HG03139 (cell line): Measurements from ENCODE around the gene CAMP.
"Not testable (repeated sequence)": the region's sequence is repeated elsewhere in the genome, so short reads cannot be mapped to it uniquely, and the experiment has no call there.

Source experiments
- ATAC-seq: cut with Tn5 transposase; IDR thresholded peaks from one replicate; pipeline ENCODE4 v1.9.1; 2021; ENCODE audit not compliant: unreplicated experiment

The CAMP gene, protein sequence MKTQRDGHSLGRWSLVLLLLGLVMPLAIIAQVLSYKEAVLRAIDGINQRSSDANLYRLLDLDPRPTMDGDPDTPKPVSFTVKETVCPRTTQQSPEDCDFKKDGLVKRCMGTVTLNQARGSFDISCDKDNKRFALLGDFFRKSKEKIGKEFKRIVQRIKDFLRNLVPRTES

DNA sequence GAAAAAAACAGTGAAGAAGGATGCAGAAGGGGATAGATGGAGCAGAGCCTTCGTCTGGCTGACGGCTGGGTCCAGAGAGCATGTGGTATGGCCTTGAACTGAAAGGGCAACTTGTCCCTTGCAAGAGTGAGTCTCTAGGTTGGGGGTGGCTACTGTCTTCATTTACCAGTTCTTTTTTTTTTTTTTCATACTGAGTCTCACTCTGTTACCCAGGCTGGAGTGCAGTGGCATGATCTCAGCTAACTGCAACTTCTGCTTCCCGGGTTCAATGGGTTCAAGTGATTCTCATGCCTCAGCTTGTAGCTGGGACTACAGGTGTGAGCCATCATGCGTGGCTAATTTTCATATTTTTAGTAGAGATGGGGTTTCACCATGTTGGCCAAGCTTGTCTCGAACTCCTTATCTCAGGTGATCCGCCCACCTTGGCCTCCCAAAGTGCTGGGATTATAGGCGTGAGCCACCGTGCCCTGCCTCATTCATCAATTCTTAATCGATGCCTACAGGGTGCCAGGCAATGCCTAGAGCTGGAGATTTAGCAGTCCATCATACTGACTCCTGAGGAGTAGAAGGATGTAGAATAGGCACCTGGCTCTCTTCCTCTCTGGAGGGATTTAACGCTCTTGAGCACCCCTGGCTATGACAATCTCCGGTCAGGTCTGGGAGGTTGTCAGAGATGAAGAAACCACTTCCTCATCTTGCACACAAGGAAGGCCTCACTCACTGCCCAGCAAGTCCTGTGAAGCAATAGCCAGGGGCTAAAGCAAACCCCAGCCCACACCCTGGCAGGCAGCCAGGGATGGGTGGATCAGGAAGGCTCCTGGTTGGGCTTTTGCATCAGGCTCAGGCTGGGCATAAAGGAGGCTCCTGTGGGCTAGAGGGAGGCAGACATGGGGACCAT lies at the start of gene CAMP:
Gene CAMP, plus strand, starts transcription at position 880 of the 898 bp plus-strand sequence. Its CDS starts 17 bp downstream, at position 897.
- ATAC-seq: no peak

DNA sequence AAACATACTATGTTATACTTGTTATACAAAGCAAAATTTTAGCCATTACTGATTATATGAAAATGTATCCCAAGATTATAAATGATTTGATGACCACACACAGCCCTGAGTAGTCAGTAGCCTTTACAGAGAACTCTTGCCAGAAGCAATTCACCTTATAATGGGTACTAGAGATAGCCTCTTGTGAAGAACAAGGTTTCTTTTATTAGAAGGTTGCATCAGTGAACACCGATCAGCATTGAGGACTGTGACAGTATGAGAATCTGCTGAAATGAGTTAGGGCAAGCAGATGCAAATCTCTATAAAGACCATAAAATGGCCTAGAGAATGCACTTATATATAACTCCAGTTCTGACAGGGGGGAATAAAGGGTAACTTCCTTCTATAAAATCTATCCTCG lies 45.2 kb upstream of the CAMP start:
- ATAC-seq: no peak

DNA sequence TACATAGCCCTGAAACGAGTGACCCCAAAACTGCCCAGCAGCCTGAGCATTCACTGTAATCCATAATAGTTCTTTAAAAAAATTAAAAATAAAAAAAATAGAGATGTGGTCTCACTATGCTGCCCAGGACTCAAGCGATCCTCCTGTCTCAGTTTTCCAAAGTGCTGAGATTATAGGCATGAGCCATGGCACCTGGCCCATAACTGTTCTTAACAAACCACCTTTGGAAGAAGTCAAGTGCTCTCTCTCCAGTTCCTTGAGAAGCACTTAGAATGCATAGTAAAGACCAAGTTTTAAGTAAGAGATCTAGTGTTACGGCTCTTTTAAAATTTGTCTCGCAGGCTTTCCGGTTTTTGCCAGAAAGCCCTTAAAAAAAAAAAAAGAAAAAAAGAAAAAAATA lies 43.3 kb upstream of the CAMP start:
- ATAC-seq: no peak

DNA sequence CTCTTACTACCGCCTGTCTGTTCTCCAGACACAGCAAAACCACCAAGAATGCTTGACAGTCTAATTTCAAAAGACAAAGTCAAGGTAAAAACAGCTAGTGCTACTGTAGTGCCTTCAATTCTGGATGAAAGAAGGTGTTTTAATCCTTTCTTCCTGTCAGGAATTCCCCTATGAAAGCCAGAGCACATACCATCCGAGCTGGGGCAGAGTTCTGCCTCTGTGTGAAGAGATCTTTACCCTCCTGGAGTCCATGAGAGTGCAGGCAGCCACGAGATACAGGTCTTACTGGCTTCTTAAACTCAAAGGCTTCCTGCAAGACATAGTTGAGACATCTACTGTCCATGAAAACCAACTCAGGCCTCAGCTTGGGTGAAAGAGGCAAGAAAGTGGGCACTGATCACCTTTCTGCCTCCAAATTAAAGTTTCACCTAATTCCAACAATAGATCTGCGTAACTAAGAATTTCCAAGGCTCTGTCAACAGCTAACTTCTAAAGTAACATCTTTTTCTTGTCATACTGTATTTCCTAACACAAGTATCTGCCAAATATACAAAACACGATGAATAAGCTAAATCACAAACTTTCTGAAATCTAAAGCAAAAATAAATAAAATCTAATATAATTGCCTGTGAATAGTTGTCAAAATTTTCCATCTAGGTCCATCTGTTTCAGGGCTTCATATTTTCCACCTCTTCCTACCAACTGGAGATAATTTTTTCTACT lies 42.6 kb upstream of the CAMP start:
- ATAC-seq: no peak

DNA sequence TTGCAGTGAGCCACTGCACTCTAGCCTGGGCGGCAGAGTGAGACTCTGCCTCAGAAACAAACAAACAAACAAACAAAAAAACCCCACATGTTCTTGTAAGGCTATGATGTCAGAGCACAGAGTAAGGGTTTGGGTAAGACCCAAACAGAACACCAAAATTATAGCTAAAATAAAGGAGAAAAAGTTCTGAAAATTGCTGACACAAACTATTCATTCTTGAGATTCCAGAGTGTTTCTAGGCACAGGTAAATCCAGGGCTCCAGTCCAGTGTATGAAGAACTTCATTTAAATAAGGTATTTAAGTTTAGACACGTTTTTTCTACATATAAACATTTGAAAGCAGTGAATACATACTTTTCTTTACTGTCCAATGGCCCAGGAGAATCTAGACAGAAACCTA lies 39.0 kb upstream of the CAMP start:
- ATAC-seq: no peak

DNA sequence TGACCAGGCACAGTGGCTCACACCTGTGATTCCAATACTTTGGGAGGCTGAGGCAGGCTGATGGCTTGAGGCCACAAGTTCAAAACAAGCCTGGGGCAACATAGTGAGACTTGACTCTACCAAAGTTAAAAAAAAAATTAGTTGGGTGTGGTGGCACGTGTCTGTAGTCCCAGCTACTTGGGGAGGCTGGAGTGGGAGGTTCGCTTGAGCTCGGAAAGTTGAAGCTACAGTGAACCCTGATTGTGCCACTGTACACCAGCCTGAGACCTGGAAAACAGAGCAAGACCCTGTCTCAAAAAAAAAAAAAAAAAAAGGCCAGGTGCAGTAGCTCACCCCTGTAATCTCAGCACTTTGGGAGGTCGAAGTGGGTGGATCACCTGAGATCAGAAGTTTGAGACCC lies 38.2 kb upstream of the CAMP start:
- ATAC-seq: no peak

DNA sequence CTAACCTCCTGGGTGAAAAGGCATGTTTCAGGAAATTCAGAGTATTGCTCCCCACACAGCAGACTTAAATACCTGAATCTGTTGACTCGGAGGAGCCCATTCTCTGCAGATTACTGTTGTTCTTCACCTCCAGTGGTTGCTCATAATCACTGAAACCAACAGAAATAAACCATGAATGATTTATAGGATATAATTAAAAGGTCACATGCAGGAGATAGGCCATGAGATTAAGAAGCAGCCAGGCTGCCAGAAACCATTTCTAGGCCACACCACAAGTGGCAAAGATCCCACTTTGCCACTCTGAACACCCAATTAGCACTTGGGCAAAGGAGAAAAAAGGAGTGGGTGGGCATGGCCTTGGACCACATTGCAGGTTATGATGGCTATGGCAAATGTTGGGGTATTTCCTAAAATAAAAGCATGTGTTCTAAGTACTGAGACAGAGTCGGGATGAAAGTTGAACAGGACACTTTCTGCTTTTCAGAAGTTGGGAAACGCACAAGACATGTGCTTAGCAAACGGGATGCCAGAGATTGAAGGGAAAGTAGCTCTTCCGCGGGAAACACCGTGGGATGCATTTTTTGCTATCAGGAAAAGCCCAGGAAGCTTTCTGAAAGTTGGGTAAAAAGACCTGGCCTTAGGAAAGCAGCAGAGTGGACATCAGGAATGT lies 36.5 kb upstream of the CAMP start:
- no peak for ATAC-seq

DNA sequence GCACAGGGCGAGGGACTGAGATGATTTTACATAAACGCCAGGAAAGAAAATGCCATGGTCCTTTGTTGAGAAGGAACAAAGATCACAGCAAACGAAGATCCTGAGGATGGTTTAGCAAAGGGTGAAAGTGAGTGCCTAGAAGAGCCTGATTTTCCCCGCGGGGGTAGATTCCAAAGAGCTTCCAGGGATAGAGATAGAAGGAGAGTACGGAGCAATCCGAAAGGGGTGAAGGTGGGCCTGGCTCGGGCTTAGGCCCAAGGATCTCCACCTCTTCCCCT lies 36.1 kb upstream of the CAMP start:
- no peak for ATAC-seq

DNA sequence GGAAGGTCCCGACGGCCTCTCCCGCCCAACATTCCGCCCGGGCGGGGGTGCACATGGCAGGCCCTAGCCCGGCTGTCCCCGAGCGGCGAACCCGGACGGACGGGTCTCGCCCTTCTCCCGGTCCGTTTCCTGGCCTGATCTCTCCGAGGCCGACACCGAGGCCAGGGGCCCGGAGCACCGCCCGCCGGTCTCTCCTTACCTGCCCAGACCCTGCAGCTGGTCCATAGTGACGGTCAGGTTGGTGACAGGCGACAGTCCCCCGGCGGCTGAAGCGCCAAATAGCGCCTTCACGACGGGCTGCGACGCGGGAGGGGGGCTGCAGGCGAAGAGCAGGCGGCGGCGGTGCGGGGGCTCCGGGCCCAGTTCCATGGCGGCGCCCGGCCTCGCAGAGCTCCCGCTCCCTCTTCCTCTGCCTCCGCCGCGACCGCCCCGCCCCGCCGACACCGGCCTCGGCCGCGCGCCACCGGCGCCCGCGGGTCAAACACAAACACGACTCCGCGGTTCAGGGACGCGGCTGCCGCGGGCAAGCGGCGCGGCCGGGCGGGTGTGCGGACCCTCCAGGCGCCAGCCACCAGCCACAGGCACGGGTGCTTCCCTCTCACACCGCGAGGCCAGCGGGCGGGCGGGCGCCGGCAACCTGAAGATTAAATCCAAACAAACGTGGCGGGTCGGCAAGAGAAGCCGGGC lies 35.6 kb upstream of the CAMP start:
- peak; percentile 20 for ATAC-seq

DNA sequence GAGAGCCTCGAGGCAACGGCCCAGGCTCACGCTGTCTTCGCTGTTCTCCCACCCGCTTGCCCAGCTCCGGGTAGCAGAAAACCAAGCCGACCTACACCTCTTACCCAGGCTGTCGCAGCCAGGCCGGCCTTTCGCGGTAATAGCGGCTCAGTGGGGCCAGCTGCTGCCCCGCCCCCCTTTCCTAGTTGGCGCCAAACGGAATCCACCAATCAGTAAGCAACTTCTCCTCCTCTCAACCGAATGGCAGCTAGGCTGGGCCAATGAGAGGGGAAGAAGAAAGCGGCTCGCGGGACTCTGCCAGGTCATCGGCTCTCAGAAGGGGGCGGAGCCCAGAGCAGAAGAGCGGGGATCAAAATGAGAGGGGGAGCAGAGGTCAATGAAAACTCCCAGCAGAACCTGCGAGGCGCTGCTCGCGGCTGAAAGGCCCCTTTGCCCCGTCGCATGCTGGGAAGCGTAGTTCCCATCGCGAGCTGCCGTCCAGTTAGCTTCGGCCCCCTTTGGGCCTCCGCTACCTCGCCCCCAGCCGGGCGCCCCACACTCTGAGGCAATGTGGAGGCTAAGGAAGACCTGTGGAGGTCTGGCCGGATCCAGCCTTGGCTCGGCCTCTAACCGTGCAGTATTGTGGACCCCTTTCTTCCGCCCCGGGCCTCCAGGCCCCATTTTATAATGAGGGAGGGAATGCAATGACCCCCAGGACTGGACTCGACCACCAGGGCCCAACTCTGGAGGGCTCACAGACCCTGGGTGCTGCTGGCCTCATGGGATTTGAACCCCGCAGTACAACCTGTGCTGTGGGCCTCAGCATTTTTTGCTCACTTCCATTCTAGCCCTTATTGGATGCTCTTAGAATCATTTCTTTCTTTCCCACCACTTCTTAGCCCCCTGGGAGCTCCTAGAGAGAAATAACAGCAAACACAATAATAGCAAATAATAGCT lies 34.8 kb upstream of the CAMP start, which contains the start of gene CDC25A:
Gene CDC25A, minus strand, starts transcription at position 152 of the 936 bp plus-strand sequence. CDS start 470 bp downstream, outside the sequence.
- peak; percentile 93 for ATAC-seq

DNA sequence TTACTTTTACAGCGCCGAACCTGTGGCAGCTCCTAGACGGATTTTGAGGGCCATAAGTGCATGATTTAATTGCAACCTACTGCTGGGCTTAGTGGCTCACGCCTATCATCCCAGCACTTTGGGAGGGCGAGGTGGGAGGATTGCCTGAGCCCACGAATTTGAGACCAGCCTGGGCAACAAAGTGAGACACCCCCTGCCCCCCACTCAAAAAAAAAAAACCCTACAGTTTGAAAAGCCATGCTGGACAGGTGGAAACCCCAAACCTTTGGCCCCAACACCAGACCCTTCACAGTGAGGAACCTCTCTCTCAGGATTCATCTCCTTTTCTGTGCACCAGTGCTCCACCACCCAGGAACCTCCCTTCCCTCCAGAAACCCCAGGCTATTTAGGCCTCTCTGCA lies 34.0 kb upstream of the CAMP start:
- ATAC-seq: no peak

DNA sequence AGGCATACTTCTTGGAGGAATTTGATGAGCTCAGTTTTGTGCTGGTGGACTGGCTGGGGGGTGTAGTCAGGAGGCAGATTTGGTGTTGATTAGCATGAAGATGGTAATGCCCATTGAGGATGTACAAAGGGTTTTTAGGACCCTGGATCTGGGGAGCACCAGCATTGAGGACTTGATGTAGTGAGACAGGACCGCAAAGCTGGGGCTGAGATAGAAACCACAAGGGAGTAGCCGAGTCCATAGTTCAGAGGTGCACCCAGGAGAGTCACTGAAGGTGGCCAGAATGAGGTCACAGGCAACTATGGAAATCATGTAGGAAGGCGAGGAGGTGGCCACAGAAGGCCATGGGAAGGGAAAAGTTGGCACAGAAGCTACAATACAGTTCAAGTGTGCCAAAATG lies 32.4 kb upstream of the CAMP start:
- ATAC-seq: no peak

DNA sequence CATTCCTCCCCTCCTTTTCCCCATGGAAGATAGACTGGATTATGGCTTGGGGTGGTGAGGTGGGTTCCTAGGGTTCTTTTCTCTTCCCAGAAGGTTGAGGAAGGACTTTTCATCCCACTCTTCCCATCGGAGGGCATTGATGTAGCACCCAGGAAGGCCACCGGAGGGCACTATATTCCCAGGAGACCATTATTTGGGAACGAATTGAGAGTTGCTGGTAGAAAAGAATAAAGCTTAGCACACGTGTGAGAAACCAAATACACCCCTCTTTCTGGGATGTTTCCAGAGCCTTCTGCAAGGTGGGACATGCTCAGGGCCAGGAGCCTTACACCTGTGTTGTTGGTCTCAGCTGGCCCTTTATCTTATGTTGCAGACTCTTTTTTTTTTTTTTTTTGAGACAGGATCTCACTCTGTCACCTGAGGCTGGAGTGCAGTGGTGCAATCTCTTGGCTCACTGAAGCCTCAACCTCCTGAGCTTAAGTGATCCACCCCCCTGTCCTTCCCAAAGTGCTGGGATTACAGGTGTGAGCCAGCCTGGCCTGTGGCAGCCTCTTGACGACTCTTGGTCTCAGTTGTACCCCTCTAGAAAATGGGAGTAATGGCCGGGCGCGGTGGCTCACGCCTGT lies 28.7 kb upstream of the CAMP start:
- ATAC-seq: no peak

DNA sequence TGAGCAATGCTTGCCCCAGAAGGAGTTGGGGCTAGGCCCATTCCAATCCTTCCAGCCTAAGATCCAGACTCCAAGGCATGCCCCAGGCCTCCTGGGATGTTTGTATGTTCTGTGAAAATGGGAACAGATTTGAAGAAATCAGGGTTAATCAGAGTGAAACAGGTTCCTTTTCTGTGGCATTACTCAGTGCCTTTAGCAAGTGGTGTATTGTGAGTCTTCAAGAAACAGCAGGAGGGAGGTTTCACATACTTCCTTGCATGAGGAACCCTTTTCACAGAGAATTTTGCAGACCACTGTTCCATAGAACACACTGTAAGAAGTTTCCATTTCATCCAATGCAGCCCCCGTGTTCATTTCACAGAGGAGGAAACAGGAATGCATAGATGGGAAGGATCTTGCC lies 26.7 kb upstream of the CAMP start:
- ATAC-seq: no peak

DNA sequence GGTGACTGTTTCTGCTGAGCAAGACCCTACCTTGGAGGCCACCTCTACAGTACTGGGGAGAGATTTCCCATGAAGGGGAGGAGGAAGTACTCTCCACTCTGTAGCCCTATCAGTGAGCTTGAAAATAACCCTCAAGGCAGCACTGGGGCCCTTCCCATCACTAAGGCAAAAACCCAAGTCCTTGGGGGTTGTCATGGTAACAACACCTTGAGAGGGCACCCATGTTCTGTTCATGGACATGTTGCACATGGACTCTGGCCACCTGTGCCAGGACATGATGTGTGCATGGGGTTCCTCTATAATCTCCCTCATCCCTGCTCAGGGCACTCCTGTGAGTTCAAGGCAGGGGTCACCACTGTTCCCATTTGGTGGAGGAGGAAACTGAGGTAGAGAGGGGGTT lies 24.2 kb upstream of the CAMP start:
- ATAC-seq: no peak

DNA sequence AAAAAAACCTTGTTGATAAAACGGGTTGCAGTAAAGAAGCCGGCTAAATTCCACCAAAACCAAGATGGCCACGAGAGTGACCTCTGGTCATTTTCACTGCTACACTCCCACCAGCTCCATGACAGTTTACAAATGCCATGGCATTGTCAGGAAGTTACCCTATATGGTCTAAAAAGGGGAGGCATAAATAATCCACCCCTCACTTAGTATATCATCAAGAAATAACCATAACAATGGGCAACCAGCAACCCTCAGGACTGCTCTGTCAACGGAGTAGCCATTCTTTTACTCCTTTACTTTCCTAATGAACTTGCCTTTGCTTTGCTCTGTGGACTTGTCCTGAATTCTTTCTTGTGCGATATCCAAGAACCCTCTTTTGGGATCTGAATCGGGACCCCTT lies 20.7 kb upstream of the CAMP start:
- no peak for ATAC-seq

DNA sequence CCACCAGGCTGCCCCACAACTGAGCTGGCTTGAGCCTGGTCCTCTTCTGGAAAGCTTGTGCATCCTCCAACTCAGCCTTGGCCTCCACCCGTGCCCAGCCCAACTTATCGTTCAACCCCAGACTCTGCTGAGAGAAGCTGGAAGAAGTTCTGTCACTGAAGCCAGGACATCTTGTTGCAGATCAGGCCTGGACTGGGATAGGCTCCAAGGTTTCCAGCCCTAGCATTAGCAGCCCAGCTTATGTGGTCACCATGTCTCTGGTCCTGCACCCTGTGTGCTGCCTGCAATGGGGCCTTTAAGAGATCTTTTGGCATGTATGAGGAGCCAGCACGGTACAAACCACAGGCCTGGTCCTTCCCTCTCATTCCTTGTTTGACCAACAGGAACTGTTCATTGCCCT lies 15.2 kb upstream of the CAMP start:
- no peak for ATAC-seq

DNA sequence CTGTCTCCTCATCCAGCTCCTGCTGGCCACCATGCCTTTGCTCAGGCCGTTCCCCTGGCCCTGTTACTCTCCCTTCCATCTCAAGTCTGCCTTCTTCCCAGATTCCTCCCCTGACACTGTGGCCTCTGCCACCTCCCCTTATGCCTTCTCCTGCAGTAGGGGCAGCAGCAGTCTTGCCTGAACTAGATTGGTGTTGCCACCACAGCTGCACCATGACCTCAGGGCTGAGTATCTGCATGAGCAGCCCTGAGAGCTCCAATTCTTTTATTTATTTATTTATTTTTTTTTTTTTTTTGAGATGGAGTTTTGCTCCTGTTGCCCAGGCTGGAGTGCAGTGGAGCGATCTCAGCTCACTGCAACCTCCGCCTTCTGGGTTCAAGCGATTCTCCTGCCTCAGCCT lies 13.8 kb upstream of the CAMP start:
- no peak for ATAC-seq

DNA sequence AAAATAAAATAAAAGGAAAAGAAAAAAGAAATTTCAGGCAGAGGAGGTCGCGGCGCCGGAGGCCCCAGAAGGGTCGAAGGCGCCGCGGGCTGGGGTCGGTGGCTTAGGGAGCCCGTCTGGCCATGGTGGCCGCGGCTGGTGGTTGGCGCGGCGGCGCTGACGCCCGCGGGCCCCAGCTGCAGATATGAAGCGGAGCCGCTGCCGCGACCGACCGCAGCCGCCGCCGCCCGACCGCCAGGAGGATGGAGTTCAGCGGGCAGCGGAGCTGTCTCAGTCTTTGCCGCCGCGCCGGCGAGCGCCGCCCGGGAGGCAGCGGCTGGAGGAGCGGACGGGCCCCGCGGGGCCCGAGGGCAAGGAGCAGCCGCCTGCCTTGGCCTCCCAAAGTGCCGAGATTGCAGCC lies 12.8 kb upstream of the CAMP start:
- not testable (repeated sequence) for ATAC-seq
